ENCODE results near the gene RPRD2.

DNA sequence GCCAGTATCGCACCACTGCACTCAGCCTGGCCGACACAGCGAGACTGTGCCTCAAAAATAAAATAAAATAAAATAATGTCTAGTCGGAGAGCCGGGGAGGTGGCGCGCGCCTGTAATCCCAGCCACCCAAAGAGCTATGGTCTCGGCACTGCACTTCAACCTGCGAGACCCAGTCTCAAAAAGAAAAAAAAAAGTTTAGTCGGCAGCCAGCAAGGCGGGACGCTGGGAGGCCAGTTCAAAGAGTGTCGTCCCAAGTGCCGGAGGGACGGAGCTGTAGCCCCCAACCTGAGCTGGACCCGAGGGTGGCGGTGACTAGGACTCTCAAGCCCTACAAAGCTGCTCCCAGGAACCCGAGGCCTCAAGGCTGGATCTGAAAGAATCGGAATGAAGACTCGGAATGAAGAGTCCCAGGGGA is 151.0 kb downstream of the RPRD2 start:
- TF ChIP-seq, protein P1, sequence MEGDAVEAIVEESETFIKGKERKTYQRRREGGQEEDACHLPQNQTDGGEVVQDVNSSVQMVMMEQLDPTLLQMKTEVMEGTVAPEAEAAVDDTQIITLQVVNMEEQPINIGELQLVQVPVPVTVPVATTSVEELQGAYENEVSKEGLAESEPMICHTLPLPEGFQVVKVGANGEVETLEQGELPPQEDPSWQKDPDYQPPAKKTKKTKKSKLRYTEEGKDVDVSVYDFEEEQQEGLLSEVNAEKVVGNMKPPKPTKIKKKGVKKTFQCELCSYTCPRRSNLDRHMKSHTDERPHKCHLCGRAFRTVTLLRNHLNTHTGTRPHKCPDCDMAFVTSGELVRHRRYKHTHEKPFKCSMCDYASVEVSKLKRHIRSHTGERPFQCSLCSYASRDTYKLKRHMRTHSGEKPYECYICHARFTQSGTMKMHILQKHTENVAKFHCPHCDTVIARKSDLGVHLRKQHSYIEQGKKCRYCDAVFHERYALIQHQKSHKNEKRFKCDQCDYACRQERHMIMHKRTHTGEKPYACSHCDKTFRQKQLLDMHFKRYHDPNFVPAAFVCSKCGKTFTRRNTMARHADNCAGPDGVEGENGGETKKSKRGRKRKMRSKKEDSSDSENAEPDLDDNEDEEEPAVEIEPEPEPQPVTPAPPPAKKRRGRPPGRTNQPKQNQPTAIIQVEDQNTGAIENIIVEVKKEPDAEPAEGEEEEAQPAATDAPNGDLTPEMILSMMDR (conservative IDR thresholded peaks at IDR 0.05 in 1 of 2, IDR thresholded peaks at IDR 0.05 in 1 of 2; ENCODE audit: extremely low read depth in 1 of 2, insufficient read depth in 1 of 2, low read depth in 1 of 2, low read length in 2 of 2), result no peak
- no peak for TF ChIP-seq EZH2 (IDR thresholded peaks at IDR 0.05; ENCODE audit: borderline replicate concordance, low read length)

Measured in mammary epithelial cell (primary cell).